HL-60 (cell line): ENCODE data around the gene IRAK2.

Experiments used
- CTCF ChIP-seq: IDR thresholded peaks from one replicate; pipeline ENCODE4 v1.5.1; 2011; ENCODE audit warnings: low read length, control low read depth, inconsistent platforms; ENCODE audit not compliant: insufficient read depth
- GABPA ChIP-seq: IDR thresholded peaks from 2 replicates; pipeline ENCODE4 v1.6.1; 2012; ENCODE audit warnings: low read depth
- POLR2AphosphoS5 ChIP-seq: IDR thresholded peaks from 2 replicates; pipeline ENCODE4 v1.6.1; 2012; ENCODE audit warnings: low read depth
- REST ChIP-seq: IDR thresholded peaks from 2 replicates; pipeline ENCODE4 v1.6.1; 2012; ENCODE audit warnings: low read depth; ENCODE audit not compliant: insufficient replicate concordance
- SPI1 ChIP-seq: IDR thresholded peaks from 2 replicates; pipeline ENCODE4 v1.6.1; 2012; ENCODE audit warnings: low read depth, mild to moderate bottlenecking, borderline replicate concordance

GRCh38 chr3:10149226-10149625 is 15.5 kb upstream of the IRAK2 start:
- TF ChIP-seq CTCF (no peak), POLR2AphosphoS5 (0 out of 2 replicates have a peak, but pooled peaks have one; percentile 19), SPI1 (peak; percentile 99), GABPA (no peak), REST (no peak)
